ENCODE results near the gene SUZ12.
"Not testable (repeated sequence)": the region's sequence is repeated elsewhere in the genome, so short reads cannot be mapped to it uniquely, and the experiment has no call there.

SUZ12 gene

DNA sequence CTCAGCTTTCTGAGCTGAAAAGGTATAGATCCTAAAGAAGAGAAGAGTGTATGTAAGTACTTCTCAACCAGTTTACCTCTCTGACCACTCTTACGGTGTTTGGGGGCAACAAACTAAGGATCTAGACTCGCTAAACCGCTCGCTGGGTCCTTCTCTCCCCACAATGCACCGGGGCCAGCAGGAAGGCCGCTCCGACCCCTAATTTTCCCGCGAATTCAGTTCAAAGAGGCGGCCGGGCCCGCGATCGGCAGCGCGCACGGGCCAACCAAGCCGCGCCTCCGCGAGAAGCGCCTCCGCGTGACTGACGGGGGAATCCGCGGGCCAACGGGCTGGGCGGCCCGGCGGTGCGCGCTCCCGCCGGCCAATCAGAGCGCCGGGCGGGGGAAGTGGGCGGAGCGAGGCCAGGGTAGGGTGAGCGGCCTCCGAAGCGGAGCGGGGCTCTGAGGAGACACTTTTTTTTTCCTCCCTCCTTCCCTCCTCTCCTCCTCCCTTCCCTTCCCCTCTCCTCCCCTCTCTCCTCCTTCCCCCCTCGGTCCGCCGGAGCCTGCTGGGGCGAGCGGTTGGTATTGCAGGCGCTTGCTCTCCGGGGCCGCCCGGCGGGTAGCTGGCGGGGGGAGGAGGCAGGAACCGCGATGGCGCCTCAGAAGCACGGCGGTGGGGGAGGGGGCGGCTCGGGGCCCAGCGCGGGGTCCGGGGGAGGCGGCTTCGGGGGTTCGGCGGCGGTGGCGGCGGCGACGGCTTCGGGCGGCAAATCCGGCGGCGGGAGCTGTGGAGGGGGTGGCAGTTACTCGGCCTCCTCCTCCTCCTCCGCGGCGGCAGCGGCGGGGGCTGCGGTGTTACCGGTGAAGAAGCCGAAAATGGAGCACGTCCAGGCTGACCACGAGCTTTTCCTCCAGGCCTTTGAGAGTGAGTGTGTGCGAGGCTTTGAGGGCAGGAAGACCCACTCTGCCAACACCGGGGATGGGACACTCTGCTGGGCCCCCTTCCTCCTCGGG, at the start of gene SUZ12:
Gene SUZ12, plus strand, starts transcription at position 393 of the 995 bp plus-strand sequence. Its CDS starts 240 bp downstream, at position 633.
- peak; percentile 92 for DNase-seq

DNA sequence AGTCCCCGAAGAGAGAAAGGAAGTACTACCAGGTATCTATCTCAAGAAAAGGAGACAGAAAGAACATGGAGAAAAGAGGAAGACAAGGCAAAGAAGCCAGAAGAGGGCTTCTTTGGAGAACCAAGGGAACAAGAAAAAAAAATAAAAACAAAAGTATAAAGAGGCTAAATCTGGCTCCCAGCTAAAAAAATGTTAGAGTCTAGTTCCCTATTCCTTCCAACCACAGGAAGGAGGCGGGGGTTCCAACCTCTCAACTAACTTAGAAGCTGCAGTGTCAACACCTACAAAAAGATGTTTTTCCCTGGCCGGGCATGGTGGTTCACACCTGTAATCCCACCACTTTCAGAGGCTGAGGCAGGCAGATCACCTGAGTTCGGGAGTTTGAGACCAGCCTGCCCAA, 48.7 kb upstream of the SUZ12 start:
- DNase-seq = no peak

DNA sequence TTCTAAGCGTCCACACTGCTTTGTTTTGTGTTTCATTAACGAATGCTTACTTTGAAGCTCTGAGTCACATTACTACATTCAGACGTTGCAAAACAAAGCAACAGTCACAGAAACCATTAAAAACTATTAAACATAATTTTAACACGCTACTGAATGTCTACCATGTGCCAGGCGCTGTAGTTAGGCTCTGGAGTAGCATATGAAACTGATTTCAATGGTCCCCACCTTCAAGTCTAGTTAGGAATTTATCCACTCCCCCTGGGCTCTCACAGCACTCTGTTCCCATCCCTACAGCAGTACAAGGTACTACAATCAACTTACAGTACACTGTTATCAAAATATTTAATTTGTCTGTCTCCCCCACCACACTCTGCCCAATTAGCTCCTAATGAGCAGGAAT, 35.9 kb upstream of the SUZ12 start:
- no peak for DNase-seq

DNA sequence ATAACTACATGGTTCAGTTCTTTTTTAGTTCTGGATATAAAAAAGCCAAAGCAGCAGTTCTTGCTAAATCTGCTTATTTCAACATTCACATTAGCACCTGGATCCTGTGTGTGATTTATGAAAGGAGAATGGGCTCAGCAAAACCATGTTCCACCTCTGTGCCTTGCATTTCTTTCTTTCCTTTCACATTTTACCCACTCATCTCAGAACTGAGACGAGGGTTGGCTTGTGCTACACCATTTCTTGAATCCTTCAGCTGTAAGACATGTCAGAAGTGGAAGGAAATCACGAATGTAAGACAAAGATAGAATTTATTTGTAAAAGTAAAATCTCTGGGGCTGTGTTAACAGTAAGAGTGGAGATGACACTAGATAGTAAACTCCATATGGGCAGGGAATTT, 34.1 kb upstream of the SUZ12 start:
- DNase-seq = no peak

DNA sequence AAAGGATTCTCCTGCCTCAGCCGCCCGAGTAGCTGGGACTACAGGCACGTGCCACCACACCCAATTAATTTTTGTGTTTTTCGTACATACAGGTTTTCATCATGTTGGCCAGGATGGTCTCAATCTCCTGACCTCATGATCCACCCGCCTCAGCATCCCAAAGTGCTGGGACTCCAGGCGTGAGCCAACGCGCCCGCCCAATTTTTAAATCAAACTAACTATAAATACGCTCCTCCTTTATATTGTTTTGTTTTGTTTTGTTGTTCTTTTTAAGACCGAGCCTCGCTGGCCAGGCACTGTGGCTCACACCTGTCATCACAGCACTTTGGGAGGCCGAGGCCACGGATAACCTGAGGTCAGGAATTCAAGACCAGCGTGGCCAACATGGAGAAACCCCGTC, 33.4 kb upstream of the SUZ12 start:
- no peak for DNase-seq

DNA sequence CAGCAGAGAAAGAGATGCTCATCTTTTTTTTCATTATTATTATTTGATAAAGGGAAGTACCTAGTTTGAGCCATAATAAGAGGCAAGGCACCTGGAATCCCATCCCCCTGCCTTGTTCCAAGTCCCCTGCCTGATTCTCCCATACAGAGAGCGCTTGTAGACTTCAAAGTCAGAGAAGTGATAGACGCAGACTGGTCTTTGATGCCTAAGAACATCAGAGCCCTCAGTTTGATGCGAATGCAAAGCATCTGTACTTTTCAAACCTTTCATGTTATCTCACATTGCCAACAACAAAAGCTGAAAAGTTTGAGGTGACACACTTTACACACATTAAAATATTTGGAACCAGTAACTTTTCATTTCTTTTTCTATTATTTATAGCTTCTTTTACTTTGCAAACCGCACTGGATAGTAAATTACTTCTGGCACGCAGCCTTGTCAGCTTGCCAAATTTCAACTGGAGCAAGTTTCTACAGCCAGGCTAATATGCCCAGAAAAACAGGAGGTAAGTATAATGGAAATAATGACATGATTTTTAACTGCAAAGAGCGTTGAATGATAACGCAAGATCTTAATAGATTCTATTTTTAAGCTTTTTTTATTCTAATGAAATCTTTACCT, 29.4 kb upstream of the SUZ12 start:
- DNase-seq = peak; percentile 48

DNA sequence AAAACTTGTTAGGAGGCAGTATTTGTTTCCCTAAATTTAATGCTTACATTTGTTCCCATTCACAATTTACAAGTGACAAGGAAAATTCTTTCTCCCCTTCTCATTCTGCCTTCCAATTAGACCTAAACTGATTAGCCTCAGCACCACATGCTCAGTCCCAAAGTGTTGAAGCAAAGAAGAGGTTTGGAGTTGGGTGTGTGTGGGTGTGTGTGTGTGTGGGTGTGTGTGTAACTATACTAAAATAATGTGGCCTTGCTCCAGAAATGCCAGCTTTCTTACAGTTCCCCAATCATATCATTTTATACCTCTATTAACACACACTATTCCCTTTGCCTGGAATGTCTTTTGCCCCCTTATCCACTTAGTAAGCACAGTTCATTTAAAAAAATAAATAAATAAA, 28.4 kb upstream of the SUZ12 start:
- DNase-seq = no peak

DNA sequence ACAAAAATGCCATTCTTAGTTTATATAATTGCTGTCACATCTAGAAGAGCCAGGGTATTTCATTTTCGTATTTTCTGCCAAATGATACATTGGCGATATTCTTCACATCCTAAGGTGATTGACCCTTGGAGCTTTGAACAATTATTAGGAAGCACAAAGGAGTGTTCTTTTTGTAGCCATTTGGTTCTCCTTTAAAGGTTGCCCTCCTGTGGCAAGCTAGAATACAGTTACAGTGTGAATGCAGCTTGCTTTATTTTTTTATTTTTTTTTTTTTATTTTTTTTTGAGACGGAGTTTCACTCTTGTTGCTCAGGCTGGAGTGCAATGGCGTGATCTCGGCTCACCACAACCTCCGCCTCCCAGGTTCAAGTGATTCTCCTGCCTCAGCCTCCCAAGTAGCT, 24.1 kb upstream of the SUZ12 start:
- not testable (repeated sequence) for DNase-seq

DNA sequence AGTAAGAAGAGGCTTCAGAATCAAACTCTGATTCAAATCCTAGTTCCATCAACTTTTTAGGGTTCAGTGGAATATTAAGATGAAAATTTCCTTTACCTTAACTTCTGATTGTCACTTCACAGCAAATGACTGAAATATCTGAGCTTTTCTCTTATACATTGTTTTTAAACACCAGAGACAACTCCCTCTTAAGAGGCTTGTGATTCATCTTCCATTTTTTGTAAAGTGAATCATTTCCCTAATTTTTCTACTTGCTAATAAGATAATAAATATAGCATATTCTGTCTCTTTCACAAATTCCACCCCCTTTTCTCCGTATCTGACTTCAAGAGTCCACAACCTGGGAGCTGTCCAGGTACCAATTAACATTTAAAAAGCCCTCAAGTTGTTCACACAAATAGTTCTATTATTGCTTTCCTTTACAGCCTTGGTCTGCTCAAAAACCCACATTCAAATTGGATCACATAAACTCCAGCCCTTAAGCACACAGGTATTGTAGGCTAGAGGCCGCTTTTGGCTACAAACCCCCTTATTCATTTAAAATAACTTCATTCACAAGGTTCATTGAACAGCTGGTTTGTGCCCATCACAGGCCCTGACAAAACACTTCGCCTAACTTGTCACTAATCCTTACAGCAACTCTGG, 21.2 kb upstream of the SUZ12 start:
- DNase-seq = no peak

DNA sequence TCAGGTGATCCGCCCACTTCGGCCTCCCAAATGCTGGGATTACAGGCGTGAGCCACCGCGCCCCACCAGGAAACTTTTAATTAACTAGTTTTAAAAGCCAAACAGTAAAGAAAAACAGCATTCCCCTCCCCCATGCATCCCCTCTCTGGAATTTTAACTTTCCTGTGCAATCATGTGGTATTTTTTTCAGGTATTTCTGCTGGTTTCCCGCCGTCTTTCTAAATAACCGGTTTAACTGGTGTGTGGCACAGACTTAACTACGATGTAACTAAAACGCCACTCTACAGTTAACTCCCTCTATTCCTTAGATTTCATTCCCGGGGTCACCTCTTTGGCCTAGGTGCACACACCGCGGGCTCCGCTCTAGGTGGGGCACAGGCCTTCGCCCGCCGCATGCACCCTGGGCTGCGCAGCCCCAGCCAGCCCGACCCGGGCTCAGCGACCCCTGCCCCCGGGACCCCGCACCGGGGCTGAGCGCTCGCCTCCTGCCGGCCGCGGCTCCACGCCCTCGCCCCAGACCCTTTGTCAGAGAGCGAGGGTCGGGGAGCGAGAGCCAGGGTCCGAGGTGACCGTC, 20.2 kb upstream of the SUZ12 start:
- DNase-seq = no peak

DNA sequence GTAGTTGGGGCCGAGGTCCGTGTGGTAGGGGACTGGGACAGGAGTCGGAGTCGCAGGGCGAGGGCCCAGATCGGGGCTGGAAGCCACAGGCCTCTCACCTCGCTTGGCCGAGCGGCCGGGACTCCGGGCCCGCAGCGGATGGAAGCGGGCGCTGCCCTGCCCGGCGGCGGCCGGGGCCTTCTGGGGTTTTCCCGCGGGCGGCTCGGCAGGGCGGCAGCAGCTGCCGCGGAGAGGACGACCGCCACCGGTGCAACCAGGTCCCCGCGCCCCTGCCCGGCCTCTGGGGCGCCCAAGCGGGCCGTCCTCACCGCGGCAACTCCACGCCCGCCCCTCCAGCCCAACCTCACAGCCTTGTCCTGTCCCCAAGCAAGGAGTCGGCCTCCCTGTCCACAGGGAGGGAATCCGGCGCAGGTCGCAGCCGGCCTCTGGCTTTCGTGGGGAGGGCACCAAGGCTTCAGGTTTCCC, 19.7 kb upstream of the SUZ12 start:
- no peak for DNase-seq

DNA sequence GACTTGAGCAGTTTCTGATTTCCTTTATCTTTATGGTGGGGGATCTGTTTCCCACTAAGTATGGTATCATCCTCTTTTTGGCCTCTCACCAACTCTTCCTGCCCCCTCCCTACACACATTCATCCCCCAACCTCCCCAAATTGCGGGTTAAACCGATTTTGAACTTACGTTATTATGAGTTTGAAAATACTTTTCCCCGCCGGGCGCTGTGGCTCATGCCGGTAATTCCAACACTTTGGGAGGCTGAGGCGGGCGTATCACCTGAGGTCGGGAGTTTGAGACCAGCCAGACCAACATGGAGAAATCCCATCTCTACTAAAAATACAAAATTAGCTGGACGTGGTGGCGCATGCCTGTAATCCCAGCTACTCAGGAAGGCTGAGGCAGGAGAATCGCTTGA, 19.1 kb upstream of the SUZ12 start:
- DNase-seq = not testable (repeated sequence)

DNA sequence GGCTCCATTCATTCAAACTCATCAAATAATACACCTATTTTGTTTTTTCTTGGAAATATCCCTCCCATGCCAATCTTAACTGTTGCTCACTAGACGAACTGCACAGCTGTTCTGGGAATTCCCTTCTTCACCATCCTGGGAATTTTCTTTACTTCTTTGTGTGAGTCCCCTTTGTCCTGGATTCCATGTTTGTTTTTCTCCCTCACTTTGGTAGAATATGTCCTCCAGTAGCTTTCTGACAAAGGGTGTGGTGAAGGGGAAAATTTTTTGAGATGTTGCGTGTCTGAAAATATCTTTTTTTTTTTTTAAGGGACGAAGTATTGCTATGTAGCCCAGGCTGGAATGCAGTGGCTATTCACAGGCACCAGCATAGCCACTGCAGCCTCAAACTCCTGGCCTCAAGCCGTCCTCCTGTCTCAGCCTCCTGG, 18.1 kb upstream of the SUZ12 start:
- DNase-seq = no peak

DNA sequence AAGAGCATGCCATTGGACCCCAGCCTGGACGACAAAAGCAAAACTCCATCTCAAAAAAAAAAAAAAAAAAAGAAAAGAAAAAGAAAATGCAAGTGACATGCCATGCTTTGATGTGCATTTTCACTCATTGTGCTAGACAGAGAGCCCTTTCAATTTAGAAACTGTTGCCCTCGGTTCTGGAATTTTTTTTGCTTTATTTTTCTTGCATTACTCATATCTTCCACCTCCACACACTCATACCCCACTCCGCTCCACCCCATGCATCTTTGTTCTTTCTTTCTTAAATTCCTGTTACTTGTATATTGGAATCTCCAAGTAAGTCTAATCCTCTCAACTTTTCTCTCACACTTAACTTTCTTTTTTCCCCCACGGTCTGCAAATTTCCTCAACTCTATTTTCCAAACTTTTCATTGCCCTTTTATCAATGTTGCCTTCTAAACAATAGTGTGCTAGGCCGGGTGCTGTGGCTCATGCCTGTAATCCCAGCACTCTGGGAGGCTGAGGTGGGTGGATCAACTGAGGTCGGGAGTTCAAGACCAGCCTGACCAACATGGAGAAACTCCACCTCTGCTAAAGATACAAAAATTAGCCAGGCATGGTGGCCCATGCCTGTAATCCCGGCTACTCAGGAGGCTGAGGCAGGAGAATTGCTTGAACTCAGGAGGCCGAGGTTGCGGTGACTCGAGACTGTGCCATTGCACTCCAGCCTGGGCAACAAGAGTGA, 16.8 kb upstream of the SUZ12 start:
- DNase-seq = no peak

DNA sequence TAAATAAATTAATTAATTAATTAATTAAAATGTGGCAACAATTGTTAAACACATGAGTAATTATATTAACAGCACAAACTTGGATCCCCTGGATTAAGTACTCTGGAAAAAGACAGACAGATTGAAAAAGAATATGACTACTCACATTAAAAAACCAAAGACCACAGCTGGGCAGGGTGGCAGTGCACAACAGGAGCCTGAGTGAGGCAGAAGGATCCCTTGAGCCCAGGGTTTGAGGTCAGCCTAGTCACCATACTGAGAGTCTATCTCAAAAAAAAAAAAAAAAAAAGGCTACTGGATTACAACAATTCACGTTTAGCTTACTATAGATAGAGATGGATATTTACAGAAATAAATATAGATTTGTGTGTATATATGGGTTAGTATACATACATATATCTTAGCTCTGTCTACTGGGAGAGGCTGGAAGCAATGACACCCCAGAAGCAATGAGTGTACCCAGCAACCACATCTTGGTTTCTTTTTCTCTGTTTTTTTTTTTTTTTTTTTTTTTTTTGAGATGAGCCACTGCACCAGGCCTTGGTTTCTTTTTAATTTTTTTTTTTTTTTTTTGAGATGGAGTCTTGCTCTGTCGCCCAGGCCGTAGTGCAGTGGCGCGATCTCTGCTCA, 10.6 kb upstream of the SUZ12 start:
- DNase-seq = no peak

DNA sequence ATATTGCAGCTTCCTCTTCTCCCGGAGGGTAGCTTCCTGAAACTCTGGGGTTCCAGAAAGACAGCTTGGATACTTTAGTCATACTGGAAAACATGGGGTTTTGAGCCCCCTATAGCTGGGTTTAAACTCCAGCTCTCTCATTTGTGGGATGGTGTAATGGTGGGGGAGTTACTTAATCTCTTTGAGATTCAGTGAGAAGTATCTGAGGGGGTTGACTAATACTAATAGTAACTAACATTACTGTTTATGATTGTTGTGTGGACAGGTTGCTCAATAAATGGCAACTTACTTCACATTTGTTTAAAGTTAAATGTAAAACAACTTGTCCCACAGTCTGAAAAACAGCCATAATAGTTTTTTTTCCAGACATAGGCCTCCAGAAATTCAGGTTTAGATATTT, 5.1 kb upstream of the SUZ12 start:
- DNase-seq = no peak

DNA sequence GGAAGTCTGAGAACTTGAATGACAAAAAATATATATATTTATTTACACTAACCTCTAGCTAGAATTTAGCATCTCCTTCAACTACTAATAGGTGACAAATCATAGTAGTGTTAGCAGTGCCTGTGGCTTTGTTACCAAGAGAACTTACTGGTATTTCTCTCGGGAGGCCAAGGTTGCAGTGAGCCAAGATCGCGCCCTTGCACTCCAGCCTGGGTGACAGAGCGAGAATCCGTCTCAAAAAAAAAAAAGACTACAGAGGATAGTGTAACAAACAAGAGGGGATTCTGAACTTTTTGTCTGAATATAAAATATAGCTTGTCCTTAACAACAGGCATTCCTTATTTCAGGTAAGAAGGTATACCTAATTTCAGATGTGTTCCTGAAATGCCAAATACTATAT, 1.3 kb upstream of the SUZ12 start:
- no peak for DNase-seq

DNA sequence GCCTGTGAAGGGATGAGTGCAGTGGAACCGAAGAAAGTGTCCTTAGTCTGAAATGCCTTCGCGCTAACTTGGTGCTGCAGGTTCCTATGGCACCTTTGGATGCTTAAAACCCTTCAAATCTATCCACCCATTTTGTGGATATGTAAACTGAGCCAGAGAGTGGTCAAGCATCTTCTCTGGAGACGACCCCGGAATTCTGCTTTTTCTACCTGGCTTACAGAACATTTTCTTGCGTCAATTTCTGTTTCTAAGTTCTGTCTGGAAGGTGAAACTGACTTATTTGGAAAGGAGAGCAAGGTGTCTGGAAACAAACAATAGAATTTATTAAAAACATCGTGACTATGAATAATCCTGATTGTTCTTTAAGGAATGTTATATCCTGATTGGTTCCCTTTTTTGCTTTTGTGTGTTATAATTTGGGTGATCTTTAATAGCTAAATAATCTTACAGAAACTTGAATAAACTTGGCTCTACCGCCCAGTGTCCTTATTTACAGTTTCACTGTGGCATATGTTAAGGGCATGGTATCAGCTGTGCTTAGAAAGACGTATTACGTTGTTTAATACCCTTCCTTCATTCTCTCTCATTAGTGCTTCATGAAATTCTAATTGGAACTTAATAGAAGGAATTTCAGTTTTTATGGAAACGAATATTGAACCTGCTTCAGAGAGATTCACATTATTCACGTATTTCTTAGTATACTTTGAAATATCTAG, 1.3 kb downstream of the SUZ12 start:
- not testable (repeated sequence) for DNase-seq

DNA sequence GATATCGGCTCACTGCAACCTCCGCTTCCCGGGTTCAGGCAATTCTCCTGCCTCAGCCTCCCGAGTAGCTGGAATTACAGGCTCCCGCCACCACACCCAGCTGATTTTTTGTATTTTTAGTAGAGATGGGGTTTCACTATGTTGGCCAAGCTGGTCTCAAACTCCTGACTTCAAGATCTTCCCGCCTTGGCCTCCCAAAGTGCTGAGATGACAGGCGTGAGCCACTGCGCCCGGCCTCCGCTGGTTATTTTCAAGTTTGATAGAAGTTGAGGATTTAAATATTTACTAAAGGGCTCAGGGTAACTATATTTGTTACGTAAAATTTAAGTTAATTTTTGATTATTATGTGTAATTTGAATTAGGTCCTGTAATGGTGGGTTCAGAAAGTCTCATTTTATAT, 5.1 kb downstream of the SUZ12 start:
- DNase-seq = not testable (repeated sequence)

DNA sequence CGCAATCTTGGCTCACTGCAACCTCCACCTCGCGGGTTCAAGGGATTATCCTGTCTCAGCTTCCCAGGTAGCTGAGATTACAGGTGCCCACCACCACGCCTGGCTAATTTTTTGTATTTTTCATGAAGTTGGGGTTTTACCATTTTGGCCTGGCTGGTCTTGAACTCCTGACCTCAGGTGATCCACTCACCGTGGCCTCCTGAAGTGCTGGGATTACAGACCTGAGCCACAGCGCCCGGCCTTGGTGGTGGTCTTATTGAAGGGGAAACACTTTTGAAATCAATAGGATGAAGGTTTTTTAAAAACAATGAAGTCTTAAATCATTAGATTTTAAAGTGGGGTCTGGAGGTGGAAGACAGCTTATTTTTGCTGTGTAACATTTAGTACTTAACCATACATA, 5.6 kb downstream of the SUZ12 start:
- DNase-seq = not testable (repeated sequence)

DNA sequence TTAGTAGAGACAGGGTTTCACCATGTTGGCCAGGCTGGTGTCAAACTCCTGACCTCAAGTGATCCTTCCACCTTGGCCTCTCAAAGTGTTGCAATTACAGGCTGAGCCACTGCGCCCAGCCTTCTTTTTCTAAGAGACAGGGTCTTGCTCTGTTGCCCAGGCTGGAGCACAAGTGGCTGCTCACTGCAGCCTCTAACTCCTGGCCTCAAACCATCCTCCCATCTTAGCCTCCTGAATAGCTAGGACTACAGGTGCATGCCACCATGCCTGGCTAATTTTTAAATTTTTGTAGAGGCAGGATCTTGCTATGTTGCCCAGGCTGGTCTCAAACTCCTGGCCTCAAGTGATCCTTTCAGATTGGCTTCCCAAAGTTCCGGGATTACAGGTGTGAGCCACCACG, 15.1 kb downstream of the SUZ12 start:
- not testable (repeated sequence) for DNase-seq
